ENCODE data around the gene PURA.

PURA gene

GRCh38 chr5:140109759-140110645, 3.9 kb upstream of the PURA start:
- DNase-seq: no peak

GRCh38 chr5:140110646-140110957, 3.3 kb upstream of the PURA start:
- no peak for DNase-seq

GRCh38 chr5:140111011-140111858, 2.7 kb upstream of the PURA start:
- no peak for DNase-seq

GRCh38 chr5:140111859-140112551, 1.9 kb upstream of the PURA start:
- DNase-seq: no peak

- DNase-seq: no peak
These were observed 1.2 kb upstream of the PURA start for GRCh38 chr5:140112685-140113179.

GRCh38 chr5:140113180-140113698, 670 bp upstream of the PURA start:
- peak; percentile 6 for DNase-seq

GRCh38 chr5:140114341-140115185, 654 bp downstream of the PURA start:
- DNase-seq: peak; percentile 25

GRCh38 chr5:140115186-140115500, 1.2 kb downstream of the PURA start:
- DNase-seq: no peak

GRCh38 chr5:140116716-140117115, 2.8 kb downstream of the PURA start:
- DNase-seq: no peak

GRCh38 chr5:140117523-140117922, 3.6 kb downstream of the PURA start:
- no peak for DNase-seq

- no peak for DNase-seq
These were observed 4.5 kb downstream of the PURA start for GRCh38 chr5:140118302-140118936.

GRCh38 chr5:140125637-140126036, 11.7 kb downstream of the PURA start, which contains the start of gene IGIP:
TSS of gene IGIP (plus strand) at chr5:140125937. CDS start at chr5:140128477, 2,540 bp downstream.
- DNase-seq: no peak

- no peak for DNase-seq
These were observed 12.6 kb downstream of the PURA start for GRCh38 chr5:140126315-140127012.

GRCh38 chr5:140128376-140128775, 14.5 kb downstream of the PURA start:
- no peak for DNase-seq

GRCh38 chr5:140130949-140131733, 17.2 kb downstream of the PURA start:
- DNase-seq: no peak

- no peak for DNase-seq
These were observed 18.1 kb downstream of the PURA start for GRCh38 chr5:140131967-140132409.

- no peak for DNase-seq
These were observed 19.7 kb downstream of the PURA start for GRCh38 chr5:140133514-140134167.

GRCh38 chr5:140134277-140134935, 20.5 kb downstream of the PURA start:
- no peak for DNase-seq

GRCh38 chr5:140135127-140135526, 21.2 kb downstream of the PURA start:
- DNase-seq: no peak
